ENCODE measurements around the gene FILIP1L. TPM values are rescaled to one million over a fixed set of nuclear protein-coding genes. Genes with fewer than 3 reads are reported as not detected.

FILIP1L gene
- polyA plus RNA-seq, 3 donors, result 0.13 to 0.40 (median 0.25) TPM

GRCh38 chr3:99856437-99857220, 257.7 kb downstream of the FILIP1L start:
- Mint-ChIP-seq H3K27ac (no peak overlapping the region), H3K4me1 (no peaks in the 10 kb centered on the region), H3K36me3 (no peaks in the 10 kb centered on the region), H3K27me3 (ENCODE audit: low read depth in 3 of 3) (peaks cover 0 to 2% (median 0%) of the 10 kb centered on the region in 3 donors), H3K4me3 (no peak overlapping the region), H3K9me3 (peaks cover 0 to 2% (median 0%) of the 10 kb centered on the region in 7 donors)
- no peaks in the 10 kb centered on the region for H4K20me1 ChIP-seq (ENCODE audit: insufficient read depth, low read length)
- no peak overlapping the region for H2AFZ ChIP-seq (ENCODE audit: insufficient read depth, low read depth, low read length, poor library complexity, severe bottlenecking)
- H3K27ac ChIP-seq (ENCODE audit: low read depth in 1 of 2, low read length in 2 of 2), result no peak overlapping the region
- no peak for TF ChIP-seq CTCF (IDR thresholded peaks at IDR 0.05)
- no peak overlapping the region for H3K9ac ChIP-seq (ENCODE audit: insufficient read depth, low read length, poor library complexity, severe bottlenecking)
- H3K36me3 ChIP-seq (replicated peaks in 1 of 2; ENCODE audit: control insufficient read depth in 1 of 2, insufficient read depth in 2 of 2, low read length in 2 of 2), result no peaks in the 10 kb centered on the region
- no peaks in the 10 kb centered on the region for H3K79me2 ChIP-seq (ENCODE audit: insufficient read depth, low read length)
- no peaks in the 10 kb centered on the region for H3K27me3 ChIP-seq (ENCODE audit: control insufficient read depth in 2 of 2, insufficient read depth in 2 of 2, low read length in 2 of 2)
- no CpG with 5 or more reads among the region's 3 CpGs for WGBS (ENCODE audit: insufficient coverage)
- H3K9me3 ChIP-seq (replicated peaks in 1 of 2; ENCODE audit: control insufficient read depth in 1 of 2, insufficient read depth in 1 of 2, low read length in 2 of 2), result no peaks in the 10 kb centered on the region
- no peak for DNase-seq
- H3K4me2 ChIP-seq (replicated peaks; ENCODE audit: extremely low read depth, low read length, poor library complexity, severe bottlenecking), result no peak overlapping the region
- no peaks in the 10 kb centered on the region for H3K4me1 ChIP-seq (ENCODE audit: control insufficient read depth in 1 of 2, insufficient read depth in 2 of 2, low read length in 2 of 2)
- intact Hi-C loops (cut with micrococcal nuclease), result no loop called here
- H3K4me3 ChIP-seq (replicated peaks in 1 of 3; ENCODE audit: low read depth in 2 of 3, low read length in 3 of 3), result no peak overlapping the region

- H3K4me2 ChIP-seq (replicated peaks; ENCODE audit: extremely low read depth, low read length, poor library complexity, severe bottlenecking), result no peak overlapping the region
- H3K27ac ChIP-seq (ENCODE audit: low read depth in 1 of 2, low read length in 2 of 2), result no peak overlapping the region
- H3K4me1 Mint-ChIP-seq, result no peaks in the 10 kb centered on the region
- no peaks in the 10 kb centered on the region for H3K36me3 ChIP-seq (replicated peaks in 1 of 2; ENCODE audit: control insufficient read depth in 1 of 2, insufficient read depth in 2 of 2, low read length in 2 of 2)
- H3K27me3 ChIP-seq (ENCODE audit: control insufficient read depth in 2 of 2, insufficient read depth in 2 of 2, low read length in 2 of 2), result no peaks in the 10 kb centered on the region
- H3K4me3 Mint-ChIP-seq, result no peak overlapping the region
- H2AFZ ChIP-seq (ENCODE audit: insufficient read depth, low read depth, low read length, poor library complexity, severe bottlenecking), result no peak overlapping the region
- no peaks in the 10 kb centered on the region for H3K79me2 ChIP-seq (ENCODE audit: insufficient read depth, low read length)
- H3K4me1 ChIP-seq (ENCODE audit: control insufficient read depth in 1 of 2, insufficient read depth in 2 of 2, low read length in 2 of 2), result peaks cover under 1% of the 10 kb centered on the region in 2 donors
- intact Hi-C loops (cut with micrococcal nuclease), result no loop called here
- no peaks in the 10 kb centered on the region for H3K9me3 ChIP-seq (replicated peaks in 1 of 2; ENCODE audit: control insufficient read depth in 1 of 2, insufficient read depth in 1 of 2, low read length in 2 of 2)
- H3K9ac ChIP-seq (ENCODE audit: insufficient read depth, low read length, poor library complexity, severe bottlenecking), result no peak overlapping the region
- peaks cover 0 to 2% (median 0%) of the 10 kb centered on the region in 7 donors for H3K9me3 Mint-ChIP-seq
- H3K27me3 Mint-ChIP-seq (ENCODE audit: low read depth in 3 of 3), result peaks cover 0 to 2% (median 0%) of the 10 kb centered on the region in 3 donors
- no peak for TF ChIP-seq CTCF (IDR thresholded peaks at IDR 0.05)
- no peaks in the 10 kb centered on the region for H4K20me1 ChIP-seq (ENCODE audit: insufficient read depth, low read length)
- WGBS (ENCODE audit: insufficient coverage), result 100% methylated on average over 1 of the region's 1 CpG
- DNase-seq, result no peak
- H3K36me3 Mint-ChIP-seq, result no peaks in the 10 kb centered on the region
- H3K27ac Mint-ChIP-seq, result no peak overlapping the region
- no peak overlapping the region for H3K4me3 ChIP-seq (replicated peaks in 1 of 3; ENCODE audit: low read depth in 2 of 3, low read length in 3 of 3)
Measured at GRCh38 chr3:99855900-99856299, 258.4 kb downstream of the FILIP1L start.

All from CD14-positive monocyte (primary cell).